ENCODE measurements around the gene KCNV2.

The KCNV2 gene

GRCh38 chr9:2758162-2758897 lies 41.0 kb downstream of the KCNV2 start:
- TF ChIP-seq CTCF (IDR thresholded peaks at IDR 0.05; ENCODE audit: low read depth, low read length), result no peak
- no peak overlapping the region for H3K4me3 ChIP-seq (ENCODE audit: low read depth, low read length)

- no peak for TF ChIP-seq CTCF (IDR thresholded peaks at IDR 0.05; ENCODE audit: low read depth, low read length)
- no peak overlapping the region for H3K4me3 ChIP-seq (ENCODE audit: low read depth, low read length)
These were observed 41.7 kb downstream of the KCNV2 start for GRCh38 chr9:2758898-2759510.

- TF ChIP-seq CTCF (IDR thresholded peaks at IDR 0.05; ENCODE audit: low read depth, low read length), result no peak
- no peak overlapping the region for H3K4me3 ChIP-seq (ENCODE audit: low read depth, low read length)
These were observed 44.1 kb downstream of the KCNV2 start for GRCh38 chr9:2761424-2761823.

- H3K4me3 ChIP-seq (ENCODE audit: low read depth, low read length), result no peak overlapping the region
- TF ChIP-seq CTCF (IDR thresholded peaks at IDR 0.05; ENCODE audit: low read depth, low read length), result no peak
These were observed 47.0 kb downstream of the KCNV2 start for GRCh38 chr9:2764353-2764752.

GRCh38 chr9:2765250-2765880 lies 48.1 kb downstream of the KCNV2 start:
- TF ChIP-seq CTCF (IDR thresholded peaks at IDR 0.05; ENCODE audit: low read depth, low read length), result no peak
- H3K4me3 ChIP-seq (ENCODE audit: low read depth, low read length), result no peak overlapping the region

GRCh38 chr9:2767800-2768677 lies 50.7 kb downstream of the KCNV2 start:
- TF ChIP-seq CTCF (IDR thresholded peaks at IDR 0.05; ENCODE audit: low read depth, low read length), result no peak
- H3K4me3 ChIP-seq (ENCODE audit: low read depth, low read length), result no peak overlapping the region
